GM21723 (cell line): ENCODE data around the gene SLC29A2.

Experiments
- ATAC-seq: cut with Tn5 transposase; IDR thresholded peaks from one replicate; pipeline ENCODE4 v1.9.1; 2021; ENCODE audit warnings: mild to moderate bottlenecking, moderate library complexity; ENCODE audit not compliant: unreplicated experiment

SLC29A2 gene

DNA sequence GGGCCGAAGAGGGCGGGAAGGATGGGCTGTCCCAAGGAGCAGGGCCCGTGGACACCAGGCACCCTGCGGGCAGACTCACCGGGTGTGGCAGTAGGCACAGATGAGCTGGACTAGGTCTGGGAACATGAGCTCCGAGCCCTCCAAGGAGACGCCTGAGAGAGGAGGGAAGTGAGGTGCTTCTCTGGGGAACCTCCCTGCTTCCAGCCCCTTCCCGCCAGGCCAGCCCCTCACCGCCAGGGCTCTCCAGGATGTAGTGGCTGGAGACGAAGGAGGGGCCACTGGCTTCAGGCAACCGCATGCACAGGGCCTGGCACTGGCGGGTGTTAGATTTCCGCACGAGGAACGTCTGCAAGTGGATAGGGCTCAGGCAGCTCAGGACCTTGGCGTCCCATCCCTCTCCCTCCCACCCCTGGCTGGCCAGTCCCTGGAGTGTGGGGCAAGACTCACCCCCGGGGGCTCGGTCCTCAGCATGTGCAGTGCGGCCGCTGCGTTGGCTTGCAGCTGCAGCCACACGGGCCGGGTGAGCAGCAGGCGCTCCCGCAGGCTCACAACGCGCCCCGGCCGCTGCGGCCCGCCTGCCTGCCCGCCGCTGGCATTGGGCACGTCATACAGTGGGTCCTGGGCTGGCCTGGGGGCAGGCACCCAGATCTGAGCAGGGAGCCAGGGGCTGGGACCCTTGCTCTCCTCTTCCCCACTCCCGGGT, 35.9 kb downstream of the SLC29A2 start:
- no peak for ATAC-seq

DNA sequence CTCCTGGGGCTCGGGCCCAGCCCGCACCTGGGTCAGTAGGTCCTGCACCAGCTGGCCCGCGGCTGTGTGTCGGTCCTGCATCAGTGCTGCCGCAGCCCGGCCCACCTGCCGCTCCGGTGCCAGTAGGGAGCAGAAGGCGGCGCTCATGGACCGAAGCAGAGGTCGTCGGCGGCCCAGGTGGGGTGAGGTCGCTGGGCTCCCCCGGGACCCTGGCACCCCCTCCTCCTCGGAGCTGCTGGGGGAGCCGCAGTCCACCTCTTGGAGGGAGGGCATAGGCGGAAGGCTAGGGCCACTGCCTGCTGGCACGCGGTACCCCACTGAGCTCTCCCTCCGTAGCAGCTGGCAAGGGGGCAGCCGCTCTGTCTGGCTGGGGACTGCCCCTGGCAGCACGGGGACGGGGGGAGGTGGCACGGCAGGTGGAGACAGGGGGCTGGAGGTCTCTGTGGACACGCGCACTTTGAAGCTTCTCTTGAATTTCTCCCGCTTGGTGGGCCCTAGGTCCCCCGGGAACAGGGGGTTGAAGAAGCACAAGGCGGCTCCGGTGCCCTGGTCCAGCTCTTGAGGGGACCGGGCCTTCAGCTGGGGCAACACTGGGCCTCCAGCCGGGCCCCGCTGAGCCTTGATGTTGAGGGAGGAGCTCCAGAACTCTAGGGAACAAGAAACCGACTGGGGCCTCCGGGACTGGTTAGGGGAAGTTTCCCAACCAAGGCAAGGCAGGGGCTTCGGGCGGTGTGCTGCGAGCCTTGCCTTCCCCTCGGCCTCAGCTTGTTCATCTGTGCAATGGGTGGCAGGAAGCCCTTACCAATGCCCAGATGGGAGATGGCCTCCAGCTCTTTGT, 36.7 kb downstream of the SLC29A2 start:
- ATAC-seq = no peak

DNA sequence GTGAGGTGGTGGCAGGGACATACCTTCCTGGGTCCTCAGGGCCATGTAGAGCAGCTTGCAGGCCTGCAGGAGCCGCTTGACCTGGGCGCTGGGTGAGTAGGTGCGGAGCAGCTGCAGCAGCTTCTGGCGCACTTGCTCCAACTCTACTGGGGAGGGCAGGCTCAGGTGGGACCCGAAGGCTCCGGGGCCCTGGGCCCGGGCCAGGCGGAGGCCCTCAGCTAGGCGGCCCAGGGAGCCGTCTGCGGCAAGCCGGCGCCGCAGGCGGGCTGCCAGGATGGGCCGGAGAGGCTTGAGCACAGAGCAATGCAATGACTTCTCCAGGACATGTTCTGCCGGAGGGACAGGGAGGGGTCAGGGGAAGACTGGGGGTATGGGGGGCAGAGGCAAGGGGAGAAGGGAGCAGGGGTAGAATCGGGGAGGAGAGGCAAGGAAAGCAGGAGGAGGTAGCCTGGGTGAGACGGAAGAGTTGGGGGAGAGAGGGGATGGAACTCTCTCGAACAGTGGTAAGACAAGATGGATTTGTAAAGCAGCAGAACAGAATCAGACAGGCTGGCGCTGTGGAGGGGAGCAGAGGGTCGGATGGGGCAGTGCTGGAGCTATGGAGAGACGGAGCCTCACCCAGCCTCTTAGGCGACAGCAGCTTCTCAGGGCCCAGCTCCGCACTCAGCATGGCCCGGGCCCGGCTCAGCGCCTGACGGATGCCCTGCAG, 37.5 kb downstream of the SLC29A2 start:
- no peak for ATAC-seq

DNA sequence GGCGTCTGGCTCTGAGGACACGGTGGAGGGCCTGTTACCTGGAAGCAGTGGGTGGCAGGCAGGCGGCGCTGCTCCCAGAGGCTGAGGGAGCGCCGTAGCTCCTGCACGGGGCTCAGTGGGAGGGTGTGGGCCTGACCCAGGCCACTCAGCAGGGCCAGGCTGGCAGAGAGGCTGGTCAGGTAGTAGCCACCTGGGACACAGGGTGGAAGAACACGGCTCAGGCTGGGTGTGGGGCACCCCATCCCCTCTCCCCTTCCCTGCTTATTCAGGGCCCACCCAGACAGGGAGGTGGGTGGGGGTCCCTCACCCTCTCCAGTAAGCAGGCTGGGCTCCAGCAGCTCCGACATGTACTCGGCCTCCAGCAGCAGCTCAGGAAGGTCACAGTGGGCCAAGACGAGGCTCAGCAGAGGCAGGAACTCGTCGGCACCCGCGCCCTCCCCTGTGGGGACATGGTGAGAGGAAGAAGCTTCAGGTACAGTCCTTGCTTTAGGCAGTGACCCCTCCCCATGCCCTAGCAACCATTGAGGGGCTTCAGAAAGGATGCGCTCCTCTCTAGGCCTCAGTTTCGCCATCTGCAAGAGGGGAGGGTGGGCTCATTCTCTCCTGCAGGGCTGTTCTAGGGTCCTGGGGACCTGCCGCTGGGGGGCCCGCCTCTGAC, 38.2 kb downstream of the SLC29A2 start:
- ATAC-seq = no peak

DNA sequence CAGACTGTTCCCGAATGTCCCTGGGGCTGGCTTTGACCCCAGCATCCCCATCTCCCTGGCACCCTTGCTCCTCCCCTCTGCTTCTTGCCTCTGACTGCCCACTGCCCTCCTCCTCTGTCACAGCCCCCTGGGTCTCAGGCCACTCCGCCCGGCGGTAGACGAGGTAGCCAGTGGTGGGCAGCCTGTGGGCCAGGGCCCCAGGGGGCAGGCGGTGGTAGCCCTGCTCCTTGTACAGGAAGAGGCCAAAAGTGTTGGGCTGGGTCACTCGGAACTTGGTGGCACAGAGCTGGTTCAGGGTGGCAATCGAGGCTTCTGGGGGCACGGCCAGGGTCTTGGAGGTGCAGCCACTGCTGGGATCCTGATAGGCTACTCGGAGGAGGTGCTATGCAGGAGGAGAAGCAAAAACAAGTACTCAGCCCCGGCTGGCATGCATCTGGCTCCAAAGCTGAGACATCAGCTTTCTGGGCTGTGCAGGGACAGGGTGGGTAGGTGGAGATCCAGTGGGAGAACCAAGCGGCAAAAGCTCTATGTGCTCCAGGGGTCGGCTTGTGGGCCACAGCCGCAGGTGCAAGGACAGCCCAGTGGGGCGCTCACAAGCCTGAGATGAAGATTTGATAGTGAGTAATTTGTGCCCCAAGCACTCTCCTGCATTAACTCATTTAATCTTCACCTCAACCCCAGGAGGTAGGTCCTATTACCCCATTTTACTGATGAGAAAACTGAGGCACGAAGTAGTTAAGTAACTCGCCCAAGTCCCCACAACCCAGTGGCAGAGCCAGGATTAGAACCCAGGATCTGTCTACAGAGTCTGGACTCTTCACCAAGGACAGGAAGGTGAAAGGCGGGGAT, 39.0 kb downstream of the SLC29A2 start:
- no peak for ATAC-seq

DNA sequence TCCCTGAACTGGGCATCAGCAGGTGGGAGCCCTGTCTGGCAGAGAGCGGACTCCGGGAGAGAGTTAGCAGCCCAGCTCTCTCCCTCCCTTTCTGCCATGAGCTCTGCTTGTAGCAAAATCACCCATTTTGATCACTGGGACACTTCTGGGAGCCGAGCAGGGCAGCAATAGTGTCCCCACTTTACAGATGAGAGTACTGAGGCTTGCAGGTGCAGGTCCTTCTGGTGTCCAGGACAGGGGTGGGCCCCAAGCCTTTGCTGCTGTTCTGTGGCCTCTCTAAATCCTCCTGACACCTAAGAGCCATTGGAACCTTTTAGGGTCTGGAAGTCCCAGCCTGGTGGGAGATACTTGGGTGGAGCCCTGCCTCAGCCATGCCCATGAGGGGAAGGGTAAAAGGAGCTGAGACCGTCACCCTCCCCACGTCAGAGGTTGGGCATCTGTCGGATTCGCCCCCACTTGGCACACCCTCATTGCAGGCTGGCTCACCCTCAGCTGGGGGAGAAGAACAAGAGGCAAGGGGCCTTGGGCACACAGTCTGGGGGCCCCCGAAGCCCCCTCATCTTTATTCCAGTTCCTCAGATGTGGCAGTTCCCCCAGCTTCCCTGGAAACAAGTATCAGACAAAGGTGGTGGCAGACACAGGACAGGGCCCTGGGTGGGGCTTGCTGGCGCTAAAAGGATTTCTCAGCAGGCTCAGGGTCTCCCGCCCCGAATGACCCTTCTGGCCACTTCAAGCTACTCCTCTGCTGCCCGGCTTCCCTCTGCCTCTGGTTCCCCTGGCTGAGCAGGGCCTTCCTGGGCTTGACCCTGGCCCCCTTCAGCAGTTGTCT, 39.8 kb downstream of the SLC29A2 start:
- ATAC-seq = no peak

DNA sequence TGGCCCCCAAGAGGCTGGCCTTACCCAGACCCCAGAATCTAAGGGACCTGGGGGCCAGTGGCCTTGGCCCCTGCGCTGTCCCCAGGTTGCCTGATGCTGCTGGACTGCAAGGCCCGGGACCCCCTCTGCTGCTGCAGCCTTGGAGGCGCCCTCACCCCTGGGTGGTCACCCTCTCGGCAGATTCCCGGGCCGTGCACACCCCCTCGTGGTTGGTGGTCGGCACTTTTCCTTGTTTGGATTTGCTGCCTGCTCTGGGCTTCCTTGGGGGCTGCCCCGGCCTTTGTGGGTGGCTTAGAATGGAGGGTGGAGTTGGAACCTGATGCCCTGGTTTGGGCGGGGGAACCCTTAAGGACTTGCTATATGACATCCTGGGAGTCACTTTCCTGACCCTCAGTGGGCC, 40.6 kb downstream of the SLC29A2 start:
- no peak for ATAC-seq

DNA sequence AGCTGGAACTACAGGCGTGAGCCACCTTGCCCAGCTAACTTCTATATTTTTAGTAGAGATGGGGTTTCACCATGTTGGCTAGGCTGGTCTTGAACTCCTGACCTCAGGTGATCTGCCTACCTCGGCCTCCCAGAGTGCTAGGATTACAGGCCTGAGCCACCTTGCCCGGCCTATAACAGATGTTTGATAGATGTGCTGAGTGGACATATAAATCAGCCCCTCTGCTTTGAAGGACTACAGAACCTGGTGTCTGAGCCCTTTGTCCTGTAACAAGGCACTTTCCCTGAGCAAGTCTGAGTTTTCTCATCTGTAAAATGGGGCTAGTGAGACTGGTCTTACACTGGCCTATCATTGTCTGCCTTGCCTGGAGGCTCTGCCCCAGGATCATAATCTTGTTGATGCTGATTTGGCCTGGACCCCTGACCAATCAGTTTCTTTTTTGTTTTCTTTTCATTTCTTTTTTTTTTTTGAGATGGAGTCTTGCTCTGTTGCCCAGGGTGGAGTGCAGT, 42.3 kb downstream of the SLC29A2 start:
- ATAC-seq = no peak

DNA sequence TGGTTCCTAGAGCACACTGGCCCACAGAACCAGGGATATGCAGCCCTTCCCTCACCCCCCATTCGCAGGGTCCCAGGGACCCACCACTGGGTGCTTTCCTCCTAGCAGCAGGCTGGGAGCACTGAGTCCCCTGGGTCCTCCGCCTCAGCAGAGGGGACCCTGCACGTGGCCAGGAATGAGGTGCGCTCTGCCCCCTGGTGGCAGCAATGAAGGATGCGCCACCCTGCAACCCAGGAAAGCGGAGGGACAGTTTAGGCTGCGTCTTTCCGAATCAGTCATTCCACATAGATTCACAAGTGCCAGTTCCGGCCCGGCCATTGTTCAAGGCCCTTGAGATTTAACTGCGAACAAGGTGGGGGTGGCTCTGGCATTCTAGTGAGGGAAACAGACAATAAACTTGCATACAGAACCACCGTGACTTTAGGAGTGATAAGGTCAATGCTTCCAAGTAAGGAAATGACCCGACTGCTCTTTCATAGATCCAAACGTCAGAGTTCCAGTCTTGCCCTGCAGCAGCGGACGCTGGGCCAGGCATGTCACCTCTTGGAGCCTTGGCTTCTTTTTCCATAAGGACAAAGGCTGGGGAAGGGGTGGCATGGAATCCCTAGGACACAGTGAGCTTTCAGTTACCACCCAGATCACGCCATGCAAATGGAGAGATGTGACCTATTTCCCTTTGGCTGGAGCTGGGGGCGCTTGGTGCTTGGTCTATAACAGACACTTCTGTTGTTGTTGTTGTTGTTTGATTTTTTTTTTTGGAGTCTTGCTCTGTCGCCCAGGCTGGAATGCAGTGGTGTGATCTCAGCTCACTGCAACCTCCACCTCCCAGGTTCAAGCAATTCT, 43.0 kb downstream of the SLC29A2 start:
- ATAC-seq = peak; percentile 72

DNA sequence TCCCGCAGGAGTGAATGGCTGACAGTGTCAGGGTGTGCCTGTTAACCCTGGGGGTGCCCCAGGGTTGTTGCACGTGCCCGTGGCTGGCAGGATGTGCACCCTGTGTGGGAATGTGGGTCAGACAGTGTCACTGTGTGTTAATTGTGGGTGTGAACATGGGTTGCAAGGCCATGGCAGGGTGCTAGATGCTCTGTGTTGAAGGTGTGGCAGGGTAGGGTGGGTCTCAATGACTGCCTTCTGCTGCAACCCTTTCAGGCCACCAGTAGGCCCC, 43.6 kb downstream of the SLC29A2 start:
- ATAC-seq = no peak

DNA sequence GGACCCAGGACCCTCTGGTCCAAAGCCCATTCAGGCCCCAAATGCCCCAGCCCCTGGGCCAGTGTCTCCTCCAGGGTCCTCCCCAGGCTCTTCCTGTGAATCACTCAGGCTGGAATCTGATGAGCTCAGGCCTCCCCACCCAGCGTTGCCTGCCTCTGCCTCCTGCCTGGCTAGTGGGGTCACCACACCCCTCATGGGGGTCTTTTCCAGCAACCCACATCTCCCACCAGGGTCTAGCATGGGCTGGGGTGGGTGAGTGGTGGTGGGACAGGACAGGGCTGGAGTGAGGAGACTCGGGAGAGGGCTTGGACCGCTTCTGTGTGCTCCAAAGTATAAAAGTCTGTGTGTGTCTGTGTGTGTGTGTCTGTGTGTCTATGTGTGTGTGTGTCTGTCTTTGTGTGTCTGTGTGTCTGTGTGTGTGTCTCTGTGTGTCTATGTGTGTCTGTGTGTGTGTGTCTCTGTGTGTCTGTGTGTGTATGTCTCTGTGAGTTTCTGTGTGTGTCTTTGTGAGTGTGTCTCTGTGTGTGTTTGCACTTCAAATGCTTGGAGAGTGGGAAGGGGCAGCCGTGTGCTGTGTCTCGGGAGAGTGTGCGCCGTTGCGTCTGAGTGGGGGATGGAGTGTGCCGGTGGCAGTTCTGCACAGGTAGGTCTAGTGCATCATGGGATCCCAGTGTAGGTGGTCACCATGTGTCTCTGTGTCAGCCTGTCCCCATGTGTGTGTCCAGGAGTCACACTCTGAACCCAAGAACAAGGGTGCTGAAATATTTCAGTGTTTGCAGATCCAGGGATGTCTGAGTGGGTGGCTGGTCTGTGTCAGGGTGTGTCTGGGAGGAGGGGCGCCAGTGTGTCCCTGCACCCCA, 44.2 kb downstream of the SLC29A2 start:
- ATAC-seq = no peak

DNA sequence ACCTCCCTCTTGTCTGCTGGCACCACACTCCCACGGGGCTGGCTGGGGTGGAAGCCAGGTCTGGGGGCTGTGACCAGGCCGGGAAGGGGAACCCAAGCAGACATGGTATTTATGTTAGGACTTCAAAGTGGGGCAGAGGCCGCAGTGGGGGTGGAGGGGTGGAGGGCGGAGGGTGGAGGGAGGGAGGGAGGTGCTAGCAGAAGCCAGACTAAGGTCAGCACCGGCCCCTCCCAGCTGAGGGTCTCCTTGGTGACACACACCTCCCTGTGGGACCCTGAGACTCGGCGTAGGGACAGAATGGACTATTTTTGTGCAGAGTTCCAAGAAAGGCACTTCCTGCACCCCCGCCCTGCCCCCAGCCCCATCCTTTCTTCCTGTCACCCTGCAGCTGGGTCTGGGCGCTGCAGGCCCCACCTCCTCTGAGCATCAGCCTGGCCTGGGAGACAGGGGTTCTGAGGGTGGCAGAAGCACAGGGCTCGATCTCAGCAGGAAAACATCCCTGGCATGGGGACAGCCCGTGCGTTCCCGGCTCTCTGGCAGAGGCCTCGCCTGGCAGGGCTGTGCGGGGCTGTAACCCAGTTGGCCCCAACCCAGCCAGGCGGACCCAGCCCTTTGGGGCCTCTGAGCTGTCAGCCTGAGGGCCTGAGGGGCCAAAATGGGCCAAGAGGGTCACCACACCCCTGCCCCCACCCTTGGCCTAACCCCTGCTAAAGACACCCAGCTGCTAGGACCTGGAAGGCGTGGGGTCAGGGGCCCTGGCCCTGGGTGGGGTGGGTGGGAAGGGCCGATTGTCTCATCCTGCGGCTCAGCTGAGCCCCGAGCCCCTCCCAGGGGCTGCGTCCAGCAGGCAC, 45.1 kb downstream of the SLC29A2 start:
- ATAC-seq = no peak

DNA sequence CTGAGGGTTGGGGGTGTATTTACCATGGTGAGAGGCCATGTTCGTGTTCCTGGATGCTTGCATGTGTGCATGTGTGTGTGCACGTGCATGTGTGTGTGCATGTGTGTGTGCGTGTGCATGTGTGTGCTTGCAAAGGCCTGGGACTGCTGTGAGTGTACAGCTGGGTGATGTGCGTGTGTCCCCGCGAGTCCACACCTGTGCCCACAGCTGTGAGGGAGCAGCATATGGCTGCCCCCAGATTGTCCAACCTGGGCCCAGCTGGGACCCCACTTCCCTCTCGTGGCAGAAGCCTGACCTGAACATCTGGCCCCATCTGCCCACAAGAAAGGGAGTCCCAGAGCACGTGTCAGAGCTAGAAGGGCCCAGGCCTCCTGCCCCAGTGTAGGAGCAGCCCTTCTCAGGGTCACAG, 46.3 kb downstream of the SLC29A2 start:
- no peak for ATAC-seq

DNA sequence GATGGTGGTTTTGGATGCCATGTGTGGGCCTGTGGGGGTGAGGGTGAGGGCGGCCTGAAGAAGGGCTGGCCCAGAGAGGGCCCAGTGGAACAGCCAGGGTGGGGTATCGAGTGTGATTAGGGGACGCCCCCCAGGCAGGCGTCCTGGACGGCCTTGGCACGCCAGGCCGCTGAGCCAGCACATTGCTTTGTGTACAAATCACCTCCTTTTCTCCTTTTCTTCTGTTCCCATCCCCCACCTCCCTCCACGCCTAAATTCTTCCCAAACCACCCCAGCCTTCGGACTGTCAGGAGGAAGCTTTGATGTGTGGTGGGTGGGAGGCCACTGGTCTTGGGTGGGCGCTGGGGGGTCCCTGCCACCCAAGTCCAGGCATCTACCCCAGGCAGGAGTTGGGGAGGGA, 46.9 kb downstream of the SLC29A2 start:
- ATAC-seq = no peak

DNA sequence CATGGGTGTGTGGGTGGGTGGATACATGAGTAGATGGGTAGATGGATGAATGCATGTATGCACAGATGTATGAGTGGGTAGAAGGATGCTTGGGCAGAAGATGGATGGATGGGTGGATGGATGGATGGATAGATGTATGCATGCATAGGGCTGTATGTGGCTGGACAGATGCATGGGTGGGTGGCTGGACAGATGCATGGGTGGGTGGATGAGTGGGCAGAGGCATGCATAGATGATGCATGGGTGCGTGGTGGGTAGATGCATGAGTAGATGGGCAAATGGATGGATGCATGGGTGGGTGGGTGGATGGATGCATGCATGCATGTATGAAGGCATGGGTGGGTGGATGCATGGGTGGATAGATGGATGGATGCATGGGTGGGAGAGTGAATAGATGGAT, 47.9 kb downstream of the SLC29A2 start:
- ATAC-seq = no peak

DNA sequence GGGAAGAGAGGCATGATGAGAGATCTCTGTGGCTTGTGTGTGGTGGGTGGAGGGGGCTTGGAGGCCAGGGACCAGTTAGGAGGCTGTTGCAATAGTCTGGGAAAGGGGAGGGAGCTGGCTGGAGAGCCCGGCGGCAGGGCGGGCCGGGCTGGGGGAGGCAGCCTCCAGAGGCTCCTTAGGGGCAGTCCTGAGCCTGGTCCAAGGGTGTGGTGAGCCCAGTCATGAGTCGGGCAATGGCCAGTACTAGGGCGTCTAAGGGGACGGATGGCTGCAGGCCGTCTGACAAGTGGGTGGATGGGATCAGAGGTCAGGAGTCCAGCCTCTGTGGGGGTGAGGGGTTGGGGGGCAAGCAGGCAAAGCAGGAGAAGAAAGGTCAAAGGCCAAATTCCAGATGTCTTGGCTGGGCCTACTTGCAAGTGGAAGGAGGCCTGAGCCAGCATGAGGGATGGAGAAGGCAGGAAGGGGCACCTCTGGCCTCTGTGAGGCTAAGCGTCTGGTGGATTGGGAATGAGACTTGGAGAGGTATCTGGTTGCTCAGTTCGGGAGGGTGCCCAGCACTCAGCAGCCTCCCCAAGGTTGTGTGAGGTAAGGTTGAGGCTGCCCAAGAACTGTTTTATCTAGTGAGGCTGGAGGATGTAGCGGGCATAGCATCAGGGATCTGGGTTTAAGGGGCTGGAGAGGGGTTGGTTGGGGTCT, 48.7 kb downstream of the SLC29A2 start:
- no peak for ATAC-seq
